Hepatic stellate cell (primary cell): ENCODE data around the gene CPNE2.
A peak's percentile ranks its signal among the peaks of the same experiment; 100 is the strongest.

Experiments
- DNase-seq: peaks from one replicate; pipeline ENCODE4 v3.0.0; 2011; ENCODE audit warnings: low spot score

Gene CPNE2

GRCh38 chr16:57192720-57193486, 100.5 kb downstream of the CPNE2 start:
- no peak for DNase-seq

GRCh38 chr16:57194512-57194911, 102.1 kb downstream of the CPNE2 start:
- peak; percentile 82 for DNase-seq

- no peak for DNase-seq
These were observed 103.9 kb downstream of the CPNE2 start for GRCh38 chr16:57196286-57196685.

GRCh38 chr16:57196753-57197152, 104.4 kb downstream of the CPNE2 start:
- DNase-seq, result no peak
